Activated naive CD4-positive, alpha-beta T cell treated with anti-CD3 and anti-CD28 coated beads for 36 hours (primary cell): ENCODE measurements around the gene LEP. TPM values are rescaled to one million over a fixed set of nuclear protein-coding genes. Genes with fewer than 3 reads are reported as not detected.

Source experiments
- CTCF ChIA-PET: fragments of 350-600 bp; sonication (Branson Sonifier 250); formaldehyde crosslinking; loops from one replicate; lab custom pipeline; 2021; ENCODE audit warnings: antibody characterized with exemption; lab: Charles Lee
- DNase-seq: peaks from one replicate; pipeline ENCODE4 v3.0.0-alpha.2; 2020
- H3K27ac Mint-ChIP-seq: one replicate; pipeline ENCODE4 v1.8.0; 2021; ENCODE audit warnings: mild to moderate bottlenecking, mixed read lengths
- H3K27me3 Mint-ChIP-seq: one replicate; pipeline ENCODE4 v1.8.0; 2021; ENCODE audit warnings: low read depth, mixed read lengths
- H3K36me3 Mint-ChIP-seq: one replicate; pipeline ENCODE4 v1.8.0; 2021; ENCODE audit warnings: low read depth, mixed read lengths
- H3K4me1 Mint-ChIP-seq: one replicate; pipeline ENCODE4 v1.8.0; 2021; ENCODE audit warnings: low read depth, mixed read lengths
- H3K4me3 Mint-ChIP-seq: one replicate; pipeline ENCODE4 v1.8.0; 2021; ENCODE audit warnings: mild to moderate bottlenecking, moderate library complexity, mixed read lengths
- H3K9me3 Mint-ChIP-seq: one replicate; pipeline ENCODE4 v1.8.0; 2021; ENCODE audit warnings: mixed read lengths
- intact Hi-C: fragments of 100-400 bp; cut with micrococcal nuclease; formaldehyde crosslinking; loops from one replicate; pipeline ENCODE4 v1.15.1; 2023
- total RNA-seq, 2 experiments: library from RNA; stranded (reverse); gene quantifications; one replicate each; pipeline ENCODE4 v1.2.3, GENCODE V29; 2021

LEP gene
- total RNA-seq, 2 experiments from 2014 or later: not detected

DNA sequence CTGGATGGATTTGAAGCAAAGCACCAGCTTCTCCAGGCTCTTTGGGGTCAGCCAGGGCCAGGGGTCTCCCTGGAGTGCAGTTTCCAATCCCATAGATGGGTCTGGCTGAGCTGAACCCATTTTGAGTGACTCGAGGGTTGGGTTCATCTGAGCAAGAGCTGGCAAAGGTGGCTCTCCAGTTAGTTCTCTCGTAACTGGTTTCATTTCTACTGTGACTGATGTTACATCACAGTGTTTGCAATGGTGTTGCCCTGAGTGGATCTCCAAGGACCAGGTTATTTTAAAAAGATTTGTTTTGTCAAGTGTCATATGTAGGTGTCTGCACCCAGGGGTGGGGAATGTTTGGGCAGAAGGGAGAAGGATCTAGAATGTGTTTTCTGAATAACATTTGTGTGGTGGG lies 14.2 kb downstream of the LEP start:
- no peak for DNase-seq
- H3K4me3 Mint-ChIP-seq: no peak overlapping the region
- CTCF ChIA-PET: no interaction called here
- no peaks in the 10 kb centered on the region for H3K9me3 Mint-ChIP-seq
- H3K27ac Mint-ChIP-seq: no peak overlapping the region
- H3K36me3 Mint-ChIP-seq: no peaks in the 10 kb centered on the region
- peaks cover 2% of the 10 kb centered on the region for H3K27me3 Mint-ChIP-seq
- no peaks in the 10 kb centered on the region for H3K4me1 Mint-ChIP-seq
- intact Hi-C loops: no loop called here

- CTCF ChIA-PET: no interaction called here
Measured at GRCh38 chr7:128257458-128257857, 16.4 kb downstream of the LEP start.

DNA sequence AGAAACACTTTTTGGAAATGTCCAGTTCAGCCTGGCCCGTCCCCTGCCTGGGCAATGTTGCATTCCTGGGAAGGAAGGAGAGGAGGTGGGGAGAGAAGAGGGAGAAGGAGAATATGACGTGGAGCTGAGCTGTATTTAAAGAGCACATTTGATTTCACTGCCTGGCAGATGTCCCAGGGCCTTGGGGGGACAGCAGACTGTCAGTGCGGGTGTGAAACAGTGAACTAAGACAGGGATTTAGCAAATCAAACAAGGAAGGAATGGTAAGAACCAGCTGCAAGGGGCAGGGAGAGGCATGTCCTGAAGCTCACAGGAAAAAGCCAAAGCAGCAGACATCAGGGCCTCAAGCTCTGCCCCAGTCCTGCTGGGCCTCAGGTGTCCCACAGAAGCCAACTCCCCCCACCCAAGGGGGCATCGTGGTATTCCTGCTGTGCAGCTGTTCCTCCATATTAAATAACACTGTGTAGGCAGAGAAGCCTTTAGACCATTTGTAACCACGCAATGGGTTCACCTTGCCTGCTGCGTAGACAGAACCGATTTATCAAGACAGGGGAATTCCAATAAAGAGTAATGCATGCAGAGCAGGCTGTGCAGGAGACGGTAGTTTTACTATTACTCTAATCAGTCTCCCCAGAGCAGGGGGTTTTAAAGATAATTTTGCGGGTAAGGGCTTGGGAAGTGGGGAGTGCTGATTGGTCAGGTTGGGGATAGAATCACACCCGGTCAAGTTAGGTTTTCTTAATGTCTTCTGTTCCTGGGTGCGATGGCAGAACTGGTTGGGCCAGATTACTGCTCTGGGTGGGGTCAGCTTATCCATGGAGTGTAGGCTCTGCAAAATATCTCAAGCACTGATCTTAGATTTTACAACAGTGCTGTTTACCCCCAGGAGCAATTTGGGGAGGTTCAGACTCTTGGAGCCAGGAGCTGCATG lies 18.3 kb downstream of the LEP start:
- no peaks in the 10 kb centered on the region for H3K9me3 Mint-ChIP-seq
- peaks cover 7% of the 10 kb centered on the region for H3K27me3 Mint-ChIP-seq
- H3K36me3 Mint-ChIP-seq: no peaks in the 10 kb centered on the region
- CTCF ChIA-PET: interaction anchor here (1.4 kb wide), 1 partner anchor 50 kb away, joined by 4 read pairs; no protein-coding TSS in a partner anchor
- H3K4me3 Mint-ChIP-seq: no peak overlapping the region
- intact Hi-C loops: no loop called here
- no peak overlapping the region for H3K27ac Mint-ChIP-seq
- H3K4me1 Mint-ChIP-seq: no peaks in the 10 kb centered on the region
- no peak for DNase-seq

More at GRCh38 chr7:128257458-128257857, 16.4 kb downstream of the LEP start:
- no peaks in the 10 kb centered on the region for H3K4me1 Mint-ChIP-seq
- intact Hi-C loops: no loop called here
- H3K27me3 Mint-ChIP-seq: peaks cover 4% of the 10 kb centered on the region
- no peaks in the 10 kb centered on the region for H3K9me3 Mint-ChIP-seq
- no peak overlapping the region for H3K4me3 Mint-ChIP-seq
- H3K36me3 Mint-ChIP-seq: no peaks in the 10 kb centered on the region
- DNase-seq: no peak
- H3K27ac Mint-ChIP-seq: no peak overlapping the region

DNA sequence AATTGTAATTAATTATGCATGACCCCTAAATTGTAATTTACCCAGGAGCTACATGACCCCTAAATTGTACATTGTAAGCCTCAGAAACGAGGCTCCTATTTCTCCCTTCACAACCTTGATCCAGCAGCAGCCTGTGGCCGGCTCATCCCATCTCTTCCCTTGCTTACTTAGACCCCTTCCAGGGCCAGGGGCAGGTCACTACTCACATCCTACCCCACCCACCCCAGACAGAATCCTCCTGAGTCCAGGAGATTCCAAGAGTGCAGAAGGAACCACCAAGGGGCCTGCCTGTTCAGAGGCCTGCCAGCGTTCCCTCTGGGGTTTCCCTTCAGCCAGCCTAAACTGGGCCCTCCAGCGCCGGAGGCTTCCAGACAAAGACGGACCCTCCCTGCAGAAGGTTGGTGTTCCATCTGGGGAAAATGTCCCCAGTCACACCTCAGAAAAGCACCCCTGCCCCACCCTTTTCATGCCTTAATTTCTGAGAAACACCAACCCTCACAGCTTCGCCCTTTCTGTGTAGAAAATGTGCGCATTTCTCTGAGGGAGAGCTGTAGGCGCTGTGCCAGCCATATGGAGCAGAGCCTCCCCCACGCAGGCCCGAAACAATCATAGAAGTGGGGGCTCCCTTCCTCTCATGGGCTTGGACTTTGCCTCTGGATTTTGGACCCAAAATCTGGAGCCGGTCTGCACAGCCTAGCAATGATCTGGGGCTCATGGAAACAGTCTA lies 19.2 kb downstream of the LEP start:
- CTCF ChIA-PET: interaction anchor here (1.4 kb wide), 1 partner anchor 51 kb away, joined by 4 read pairs; no protein-coding TSS in a partner anchor
- H3K4me1 Mint-ChIP-seq: no peaks in the 10 kb centered on the region
- no peaks in the 10 kb centered on the region for H3K36me3 Mint-ChIP-seq
- no peak for DNase-seq
- no peak overlapping the region for H3K27ac Mint-ChIP-seq
- intact Hi-C loops: no loop called here
- no peak overlapping the region for H3K4me3 Mint-ChIP-seq
- peaks cover 7% of the 10 kb centered on the region for H3K27me3 Mint-ChIP-seq
- no peaks in the 10 kb centered on the region for H3K9me3 Mint-ChIP-seq

DNA sequence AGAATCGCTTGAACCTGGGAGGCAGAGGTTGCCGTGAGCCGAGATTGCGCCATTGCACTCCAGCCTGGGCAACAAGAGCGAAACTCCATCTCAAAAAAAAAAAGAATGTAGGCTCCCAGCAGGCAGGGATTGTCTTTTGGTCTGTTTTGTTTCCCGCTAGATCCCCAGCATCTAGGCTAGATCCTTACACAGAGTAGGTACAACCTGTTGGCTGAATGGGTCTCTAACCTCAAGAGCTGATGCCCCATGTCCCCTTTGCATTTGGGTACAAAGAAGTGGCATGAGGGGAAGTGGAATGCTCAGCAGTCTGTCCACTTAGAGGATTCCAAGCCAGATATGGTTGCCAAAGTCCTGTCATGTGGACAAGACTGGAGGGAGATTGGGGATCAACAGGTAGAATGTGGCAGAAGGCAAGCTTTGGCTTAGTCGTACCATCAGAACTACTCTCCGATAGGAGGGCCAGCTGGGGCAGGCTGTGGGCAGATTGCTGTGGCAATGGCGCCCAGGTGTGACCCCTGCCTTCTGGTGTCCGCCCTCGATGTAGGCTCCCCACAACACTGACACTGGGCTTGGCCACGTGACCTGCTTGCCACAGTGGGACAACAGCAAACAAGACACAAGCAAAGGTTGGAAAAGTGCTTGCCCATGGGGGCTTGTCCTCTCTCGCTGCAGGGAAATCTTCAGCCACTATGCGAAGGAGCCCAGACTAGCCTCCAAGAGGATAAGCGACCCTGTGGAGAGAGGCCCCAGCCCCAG lies 21.4 kb downstream of the LEP start:
- Mint-ChIP-seq H3K27ac (no peak overlapping the region), H3K27me3 (peaks cover 7% of the 10 kb centered on the region), H3K4me3 (no peak overlapping the region), H3K36me3 (no peaks in the 10 kb centered on the region), H3K4me1 (no peaks in the 10 kb centered on the region), H3K9me3 (no peaks in the 10 kb centered on the region)
- DNase-seq: no peak
- CTCF ChIA-PET: no interaction called here
- intact Hi-C loops: no loop called here

DNA sequence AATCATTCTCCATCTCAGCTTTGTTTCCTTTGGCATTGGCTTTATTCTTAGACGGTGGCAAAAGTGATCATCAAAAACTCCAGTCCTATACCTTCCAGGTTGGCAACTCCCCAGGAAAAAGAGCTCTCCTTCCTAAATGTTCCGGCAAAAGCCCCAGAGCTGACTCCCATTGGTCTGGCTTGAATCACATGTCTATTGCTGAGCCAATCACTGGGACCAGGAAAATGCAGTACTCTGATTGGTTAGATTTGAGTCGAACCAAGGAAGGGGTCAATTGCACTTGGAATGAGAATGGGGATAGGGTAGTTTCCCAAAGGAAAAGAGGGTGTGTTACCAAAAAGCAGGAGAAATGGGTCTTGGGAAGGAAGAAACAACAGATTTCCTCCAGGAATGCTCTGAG lies 22.3 kb downstream of the LEP start:
- Mint-ChIP-seq H3K36me3 (no peaks in the 10 kb centered on the region), H3K27ac (no peak overlapping the region), H3K4me1 (no peaks in the 10 kb centered on the region), H3K9me3 (no peaks in the 10 kb centered on the region), H3K4me3 (no peak overlapping the region), H3K27me3 (peaks cover 11% of the 10 kb centered on the region)
- intact Hi-C loops: no loop called here
- CTCF ChIA-PET: no interaction called here
- DNase-seq: no peak

GRCh38 chr7:128264477-128264876 lies 23.4 kb downstream of the LEP start:
- no peak overlapping the region for H3K27ac Mint-ChIP-seq
- intact Hi-C loops: no loop called here
- H3K36me3 Mint-ChIP-seq: no peaks in the 10 kb centered on the region
- peaks cover 19% of the 10 kb centered on the region for H3K27me3 Mint-ChIP-seq
- CTCF ChIA-PET: interaction anchor here (1.3 kb wide), 1 partner anchor 123 kb away, joined by 3 read pairs; no protein-coding TSS in a partner anchor
- H3K4me3 Mint-ChIP-seq: no peak overlapping the region
- no peaks in the 10 kb centered on the region for H3K4me1 Mint-ChIP-seq
- no peaks in the 10 kb centered on the region for H3K9me3 Mint-ChIP-seq
- no peak for DNase-seq

DNA sequence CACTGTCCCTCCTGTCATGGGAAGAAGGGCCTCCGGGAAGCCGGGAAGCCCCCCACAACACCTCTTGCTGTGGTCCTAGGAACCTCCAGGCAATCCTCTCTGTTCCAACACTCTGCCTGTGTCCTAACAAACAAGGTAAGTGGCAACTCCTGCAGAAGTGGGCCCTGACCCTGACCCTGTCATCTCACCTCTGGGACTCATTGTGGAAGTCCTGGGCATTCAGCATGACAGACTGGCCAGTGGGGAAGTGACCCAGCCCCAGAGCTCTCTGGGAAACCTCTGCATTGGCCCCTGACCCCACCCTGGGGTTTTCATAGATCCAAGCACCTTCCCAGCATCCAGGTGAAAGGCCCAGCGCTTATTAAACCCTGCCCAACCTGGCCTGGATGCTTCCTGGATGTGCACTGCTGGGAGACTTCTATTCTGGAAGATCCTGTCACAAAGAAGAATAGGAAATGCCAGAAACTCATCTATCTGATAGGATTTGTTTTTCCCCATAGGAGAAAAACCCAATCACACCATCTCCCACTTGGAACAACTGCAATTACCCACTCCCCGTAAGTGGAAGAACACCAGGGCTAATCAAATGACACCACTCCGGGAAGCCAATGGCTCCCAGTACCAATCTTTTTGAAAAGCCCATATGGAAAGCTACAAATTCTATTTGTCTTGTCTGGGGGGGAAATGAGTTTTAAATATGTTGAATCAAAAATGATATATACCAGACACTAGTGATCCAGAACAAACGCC lies 24.3 kb downstream of the LEP start:
- intact Hi-C loops: no loop called here
- Mint-ChIP-seq H3K36me3 (no peaks in the 10 kb centered on the region), H3K9me3 (no peaks in the 10 kb centered on the region), H3K27ac (no peak overlapping the region), H3K27me3 (peaks cover 23% of the 10 kb centered on the region), H3K4me1 (no peaks in the 10 kb centered on the region), H3K4me3 (no peak overlapping the region)
- no peak for DNase-seq
- CTCF ChIA-PET: interaction anchor here (1.3 kb wide), 1 partner anchor 56 kb away, joined by 3 read pairs; no protein-coding TSS in a partner anchor

DNA sequence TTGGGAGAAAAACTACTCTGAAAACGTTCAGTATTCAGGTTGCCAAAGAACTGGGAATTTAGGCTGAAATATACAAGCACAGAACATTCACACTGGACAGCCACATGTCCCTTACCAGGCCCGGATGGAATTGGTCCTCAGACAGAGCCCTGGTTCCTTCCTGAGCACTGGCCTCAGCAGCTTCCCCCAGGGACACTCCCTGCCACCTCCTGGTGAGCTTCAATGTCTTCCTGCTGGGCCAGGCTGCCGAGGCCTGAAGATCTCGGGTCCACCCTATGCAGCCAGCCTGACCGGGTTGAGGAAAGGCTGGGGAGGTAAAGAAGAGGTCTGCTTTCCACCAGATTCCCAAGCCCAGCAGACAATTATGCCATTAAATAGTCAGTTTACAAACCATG lies 24.8 kb downstream of the LEP start:
- Mint-ChIP-seq H3K36me3 (no peaks in the 10 kb centered on the region), H3K9me3 (no peaks in the 10 kb centered on the region), H3K4me3 (no peak overlapping the region), H3K27me3 (peaks cover 22% of the 10 kb centered on the region), H3K27ac (no peak overlapping the region), H3K4me1 (no peaks in the 10 kb centered on the region)
- intact Hi-C loops: no loop called here
- DNase-seq: no peak
- CTCF ChIA-PET: interaction anchor here (1.3 kb wide), 1 partner anchor 56 kb away, joined by 3 read pairs; no protein-coding TSS in a partner anchor

GRCh38 chr7:128266529-128266882 lies 25.4 kb downstream of the LEP start:
- H3K27ac Mint-ChIP-seq: no peak overlapping the region
- H3K36me3 Mint-ChIP-seq: no peaks in the 10 kb centered on the region
- peaks cover 2% of the 10 kb centered on the region for H3K4me1 Mint-ChIP-seq
- H3K9me3 Mint-ChIP-seq: no peaks in the 10 kb centered on the region
- CTCF ChIA-PET: interaction anchor here (1.3 kb wide), 1 partner anchor 57 kb away, joined by 3 read pairs; no protein-coding TSS in a partner anchor
- H3K4me3 Mint-ChIP-seq: no peak overlapping the region
- no peak for DNase-seq
- H3K27me3 Mint-ChIP-seq: peaks cover 27% of the 10 kb centered on the region
- intact Hi-C loops: no loop called here

GRCh38 chr7:128266883-128267594 lies 26.0 kb downstream of the LEP start:
- CTCF ChIA-PET: no interaction called here
- H3K27me3 Mint-ChIP-seq: peaks cover 27% of the 10 kb centered on the region
- peaks cover 2% of the 10 kb centered on the region for H3K4me1 Mint-ChIP-seq
- H3K4me3 Mint-ChIP-seq: no peak overlapping the region
- intact Hi-C loops: no loop called here
- no peak for DNase-seq
- no peaks in the 10 kb centered on the region for H3K9me3 Mint-ChIP-seq
- H3K27ac Mint-ChIP-seq: no peak overlapping the region
- no peaks in the 10 kb centered on the region for H3K36me3 Mint-ChIP-seq
